BE2C (cell line): ENCODE measurements around the gene SLC5A6.

Experiments used
- DNase-seq: peaks from one replicate; pipeline ENCODE4 v3.0.0-alpha.2; 2020
- H3K27me3 ChIP-seq: fragments of 250-450 bp; sonication (Bioruptor Pico); 2 replicates; pipeline ENCODE4 v1.5.1; 2020; ENCODE audit warnings: mild to moderate bottlenecking
- H3K36me3 ChIP-seq: fragments of 250-450 bp; sonication (Bioruptor Pico); 2 replicates; pipeline ENCODE4 v1.5.1; 2020; ENCODE audit warnings: mild to moderate bottlenecking
- H3K4me1 ChIP-seq: fragments of 250-450 bp; sonication (Bioruptor Pico); 2 replicates; pipeline ENCODE4 v1.5.1; 2020
- H3K4me3 ChIP-seq: 2 replicates; pipeline ENCODE4 v1.5.1; 2011; ENCODE audit warnings: low read depth, low read length
- H3K9me3 ChIP-seq: fragments of 250-450 bp; sonication (Bioruptor Pico); 2 replicates; pipeline ENCODE4 v1.5.1; 2020
- TF ChIP-seq, protein P1 (sequence below): IDR thresholded peaks from 2 replicates; pipeline ENCODE4 v1.5.1; 2012; ENCODE audit warnings: mild to moderate bottlenecking, low read depth, low read length

SLC5A6 gene

DNA sequence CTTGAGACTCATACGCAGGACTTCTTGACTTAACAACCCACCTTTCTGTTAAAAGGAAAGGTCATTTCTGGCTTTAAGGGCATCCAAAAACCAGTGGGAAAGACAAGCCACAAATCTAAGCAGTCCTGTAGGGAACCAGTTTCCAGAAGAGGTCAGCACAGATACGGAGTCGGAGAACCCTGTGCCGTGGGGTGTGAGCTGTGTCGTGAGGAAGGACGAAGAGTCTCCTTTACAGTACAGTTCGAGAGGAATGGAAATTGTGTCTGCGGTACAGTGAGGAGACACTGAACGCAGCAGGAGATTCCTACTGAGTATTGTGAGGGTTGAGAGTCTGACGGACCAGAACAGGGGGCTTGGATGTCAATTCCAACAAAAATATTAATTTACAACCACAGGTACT, 33.0 kb upstream of the SLC5A6 start:
- Histone ChIP-seq H3K36me3 (peaks cover 47% of the 10 kb centered on the region), H3K4me1 (no peaks in the 10 kb centered on the region), H3K9me3 (no peaks in the 10 kb centered on the region), H3K27me3 (no peaks in the 10 kb centered on the region), H3K4me3 (no peak overlapping the region)
- DNase-seq = no peak
- TF ChIP-seq, protein P1, sequence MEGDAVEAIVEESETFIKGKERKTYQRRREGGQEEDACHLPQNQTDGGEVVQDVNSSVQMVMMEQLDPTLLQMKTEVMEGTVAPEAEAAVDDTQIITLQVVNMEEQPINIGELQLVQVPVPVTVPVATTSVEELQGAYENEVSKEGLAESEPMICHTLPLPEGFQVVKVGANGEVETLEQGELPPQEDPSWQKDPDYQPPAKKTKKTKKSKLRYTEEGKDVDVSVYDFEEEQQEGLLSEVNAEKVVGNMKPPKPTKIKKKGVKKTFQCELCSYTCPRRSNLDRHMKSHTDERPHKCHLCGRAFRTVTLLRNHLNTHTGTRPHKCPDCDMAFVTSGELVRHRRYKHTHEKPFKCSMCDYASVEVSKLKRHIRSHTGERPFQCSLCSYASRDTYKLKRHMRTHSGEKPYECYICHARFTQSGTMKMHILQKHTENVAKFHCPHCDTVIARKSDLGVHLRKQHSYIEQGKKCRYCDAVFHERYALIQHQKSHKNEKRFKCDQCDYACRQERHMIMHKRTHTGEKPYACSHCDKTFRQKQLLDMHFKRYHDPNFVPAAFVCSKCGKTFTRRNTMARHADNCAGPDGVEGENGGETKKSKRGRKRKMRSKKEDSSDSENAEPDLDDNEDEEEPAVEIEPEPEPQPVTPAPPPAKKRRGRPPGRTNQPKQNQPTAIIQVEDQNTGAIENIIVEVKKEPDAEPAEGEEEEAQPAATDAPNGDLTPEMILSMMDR = no peak

DNA sequence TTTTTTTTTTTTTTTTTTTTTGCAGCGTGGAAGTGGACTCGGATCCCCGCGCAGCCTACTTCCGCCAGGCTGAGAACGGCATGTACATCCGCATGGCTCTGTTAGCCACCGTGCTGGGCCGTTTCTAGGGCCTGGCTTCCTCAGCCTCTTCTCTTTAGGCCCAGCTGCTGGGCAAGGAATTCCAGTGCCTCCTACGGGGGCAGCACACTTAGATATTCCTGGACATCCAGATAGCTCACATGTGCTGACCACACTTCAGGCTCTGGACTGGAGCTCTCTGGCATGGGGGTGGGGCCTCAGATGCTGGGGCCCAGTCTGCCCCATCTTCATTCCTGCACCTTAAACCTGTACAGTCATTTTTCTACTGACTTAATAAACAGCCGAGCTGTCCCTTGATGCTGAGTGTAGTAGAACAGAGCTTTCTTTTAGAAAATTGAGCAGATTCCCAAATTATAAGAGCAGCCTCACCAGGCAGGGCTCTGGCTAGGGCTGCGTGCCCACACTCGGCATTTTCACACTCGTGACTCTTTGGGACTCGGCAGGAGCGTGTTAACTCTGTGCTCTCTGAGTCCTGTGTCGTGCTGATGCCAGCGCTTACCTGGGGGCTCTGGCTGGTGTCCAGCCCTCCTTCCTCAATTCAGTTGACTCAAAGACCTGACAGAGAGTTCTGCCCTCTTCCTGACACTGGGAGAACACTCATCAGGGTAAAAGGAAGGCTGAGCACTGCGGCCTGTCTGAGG, 31.5 kb upstream of the SLC5A6 start:
- Histone ChIP-seq H3K9me3 (no peaks in the 10 kb centered on the region), H3K36me3 (peaks cover 63% of the 10 kb centered on the region), H3K4me1 (no peaks in the 10 kb centered on the region), H3K27me3 (no peaks in the 10 kb centered on the region), H3K4me3 (no peak overlapping the region)
- TF ChIP-seq, protein P1 = no peak
- no peak for DNase-seq

DNA sequence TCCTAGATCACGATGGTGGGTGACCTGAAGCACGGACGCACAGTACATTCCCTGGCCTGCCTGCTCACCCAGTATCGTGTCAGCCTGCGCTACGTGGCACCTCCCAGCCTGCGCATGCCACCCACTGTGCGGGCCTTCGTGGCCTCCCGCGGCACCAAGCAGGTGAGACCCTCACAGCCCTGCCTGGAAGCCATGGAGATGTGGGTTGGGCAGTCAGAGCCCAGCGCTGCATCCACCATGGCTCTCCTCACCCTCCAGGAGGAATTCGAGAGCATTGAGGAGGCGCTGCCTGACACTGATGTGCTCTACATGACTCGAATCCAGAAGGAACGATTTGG, 30.5 kb upstream of the SLC5A6 start:
- Histone ChIP-seq H3K4me1 (no peaks in the 10 kb centered on the region), H3K27me3 (no peaks in the 10 kb centered on the region), H3K36me3 (peaks cover 73% of the 10 kb centered on the region), H3K9me3 (no peaks in the 10 kb centered on the region), H3K4me3 (no peak overlapping the region)
- TF ChIP-seq, protein P1 = no peak
- no peak for DNase-seq

DNA sequence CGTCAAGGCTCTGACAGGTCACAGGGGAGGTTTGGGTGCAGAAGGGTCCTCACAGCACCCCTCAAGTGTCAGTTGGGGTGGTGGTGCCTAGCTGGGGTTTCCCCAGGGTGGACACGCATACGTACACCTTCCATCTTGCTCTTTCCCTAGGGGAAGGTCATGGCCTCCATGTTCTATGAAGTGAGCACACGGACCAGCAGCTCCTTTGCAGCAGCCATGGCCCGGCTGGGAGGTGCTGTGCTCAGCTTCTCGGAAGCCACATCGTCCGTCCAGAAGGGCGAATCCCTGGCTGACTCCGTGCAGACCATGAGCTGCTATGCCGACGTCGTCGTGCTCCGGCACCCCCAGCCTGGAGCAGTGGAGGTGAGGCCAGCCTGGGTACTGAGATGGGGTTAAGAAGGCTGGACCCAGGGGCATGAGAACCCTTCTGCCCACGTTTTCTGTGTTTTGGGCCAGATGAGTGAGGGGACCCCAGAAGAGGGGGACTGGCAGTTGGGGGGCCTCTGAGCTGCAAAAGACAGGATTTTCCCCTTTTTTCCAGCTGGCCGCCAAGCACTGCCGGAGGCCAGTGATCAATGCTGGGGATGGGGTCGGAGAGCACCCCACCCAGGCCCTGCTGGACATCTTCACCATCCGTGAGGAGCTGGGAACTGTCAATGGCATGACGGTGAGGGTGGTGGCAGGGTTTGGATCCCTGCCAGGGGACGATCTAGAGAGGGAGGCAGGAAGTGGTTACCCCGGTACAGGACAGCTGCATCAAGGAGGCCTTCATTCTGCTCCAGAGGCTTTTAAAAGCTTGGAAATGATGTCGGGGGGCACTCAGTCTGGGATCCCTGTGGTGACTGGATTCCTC, 29.9 kb upstream of the SLC5A6 start:
- H3K4me1 ChIP-seq = no peaks in the 10 kb centered on the region
- H3K27me3 ChIP-seq = no peaks in the 10 kb centered on the region
- no peak overlapping the region for H3K4me3 ChIP-seq
- H3K9me3 ChIP-seq = no peaks in the 10 kb centered on the region
- DNase-seq = no peak
- TF ChIP-seq, protein P1 = no peak
- H3K36me3 ChIP-seq = peaks cover 78% of the 10 kb centered on the region

DNA sequence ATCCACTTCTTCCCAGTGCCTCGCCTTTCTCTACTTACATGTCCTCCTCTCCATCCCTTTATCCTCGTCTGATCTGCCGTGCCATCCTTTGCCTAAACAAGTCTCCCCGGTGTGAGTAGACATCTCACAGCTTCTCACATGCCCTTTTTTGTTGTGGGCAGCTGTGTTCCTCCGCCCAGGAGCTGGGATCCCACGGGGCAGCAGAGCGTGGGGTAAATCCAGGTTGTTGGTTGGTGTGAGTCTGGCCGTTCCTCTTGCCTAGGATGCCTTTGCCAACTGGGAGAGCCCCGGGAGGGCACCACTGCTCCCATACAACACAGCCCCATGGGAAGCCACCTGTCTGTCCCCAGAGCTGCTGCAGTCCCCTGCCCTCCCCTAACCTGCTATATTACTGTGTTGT, 28.3 kb upstream of the SLC5A6 start:
- DNase-seq = no peak
- Histone ChIP-seq H3K4me3 (no peak overlapping the region), H3K27me3 (no peaks in the 10 kb centered on the region), H3K36me3 (peaks cover 93% of the 10 kb centered on the region), H3K9me3 (no peaks in the 10 kb centered on the region), H3K4me1 (no peaks in the 10 kb centered on the region)
- TF ChIP-seq, protein P1 = no peak

DNA sequence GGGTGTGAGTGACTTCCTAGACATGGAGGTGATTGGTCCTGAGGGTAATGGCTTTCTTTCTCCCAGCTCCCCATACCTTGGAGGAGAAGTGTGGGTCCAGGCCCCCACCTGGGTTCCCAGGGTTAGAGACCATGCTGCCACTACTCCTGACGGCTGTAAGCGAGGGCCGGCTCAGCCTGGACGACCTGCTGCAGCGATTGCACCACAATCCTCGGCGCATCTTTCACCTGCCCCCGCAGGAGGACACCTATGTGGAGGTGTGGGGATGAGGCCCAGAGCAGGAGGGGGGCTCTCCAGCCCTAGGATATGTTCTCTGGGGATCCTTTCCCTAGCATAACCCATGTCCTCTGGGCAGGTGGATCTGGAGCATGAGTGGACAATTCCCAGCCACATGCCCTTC, 26.9 kb upstream of the SLC5A6 start:
- TF ChIP-seq, protein P1 = no peak
- peaks cover 99% of the 10 kb centered on the region for H3K36me3 ChIP-seq
- H3K9me3 ChIP-seq = no peaks in the 10 kb centered on the region
- no peak for DNase-seq
- no peak overlapping the region for H3K4me3 ChIP-seq
- H3K4me1 ChIP-seq = no peaks in the 10 kb centered on the region
- H3K27me3 ChIP-seq = no peaks in the 10 kb centered on the region
